Ishikawa (cell line): ENCODE data around the gene CWC27.

Experiments used
- CEBPB ChIP-seq: IDR thresholded peaks from 2 replicates; pipeline ENCODE4 v1.6.1; 2012
- CREB1 ChIP-seq: IDR thresholded peaks from 2 replicates; pipeline ENCODE4 v1.6.1; 2012; ENCODE audit warnings: low read depth
- EP300 ChIP-seq: IDR thresholded peaks from 2 replicates; pipeline ENCODE4 v1.6.1; 2012; ENCODE audit warnings: borderline replicate concordance
- FOXM1 ChIP-seq: IDR thresholded peaks from 2 replicates; pipeline ENCODE4 v1.6.1; 2012; ENCODE audit warnings: low read depth, borderline replicate concordance
- MAX ChIP-seq: IDR thresholded peaks from 2 replicates; pipeline ENCODE4 v1.6.1; 2012
- NFIC ChIP-seq: IDR thresholded peaks from 2 replicates; pipeline ENCODE4 v1.6.1; 2012
- RAD21 ChIP-seq: IDR thresholded peaks from 2 replicates; pipeline ENCODE4 v1.6.1; 2012; ENCODE audit warnings: low read depth
- REST ChIP-seq: IDR thresholded peaks from 2 replicates; pipeline ENCODE4 v1.6.1; 2012; ENCODE audit warnings: low read depth, mild to moderate bottlenecking
- TAF1 ChIP-seq: IDR thresholded peaks from 2 replicates; pipeline ENCODE4 v1.6.1; 2012; ENCODE audit warnings: low read depth, mild to moderate bottlenecking
- TCF12 ChIP-seq: IDR thresholded peaks from 2 replicates; pipeline ENCODE4 v1.6.1; 2012; ENCODE audit warnings: low read depth
- YY1 ChIP-seq: IDR thresholded peaks from 2 replicates; pipeline ENCODE4 v1.6.1; 2012; ENCODE audit warnings: low read depth
- ZBTB7A ChIP-seq: IDR thresholded peaks from 2 replicates; pipeline ENCODE4 v1.6.1; 2012; ENCODE audit warnings: low read depth

GRCh38 chr5:64807520-64807919, 38.8 kb downstream of the CWC27 start:
- TF ChIP-seq CREB1 (no peak), TCF12 (no peak), MAX (no peak), EP300 (no peak), REST (no peak), CEBPB (no peak), NFIC (no peak), YY1 (no peak), FOXM1 (no peak), RAD21 (no peak), ZBTB7A (no peak), TAF1 (no peak)
